Measurements from ENCODE around the gene SRP19.
"Not testable (repeated sequence)": the region's sequence is repeated elsewhere in the genome, so short reads cannot be mapped to it uniquely, and the experiment has no call there.

Gene SRP19

GRCh38 chr5:112849912-112850311, 11.2 kb upstream of the SRP19 start:
- no peak overlapping the region for H3K9ac ChIP-seq (ENCODE audit: low read length)
- H3K36me3 ChIP-seq (ENCODE audit: control insufficient read depth, insufficient read depth, low read length), result no peaks in the 10 kb centered on the region
- no peaks in the 10 kb centered on the region for H3K27me3 ChIP-seq (ENCODE audit: control insufficient read depth, insufficient read depth, low read length)
- no peaks in the 10 kb centered on the region for H3K4me1 ChIP-seq (ENCODE audit: control insufficient read depth, insufficient read depth, low read length)
- H3K27ac ChIP-seq (ENCODE audit: low read depth, low read length), result no peak overlapping the region
- H3K4me3 ChIP-seq (ENCODE audit: low read length), result no peak overlapping the region

DNA sequence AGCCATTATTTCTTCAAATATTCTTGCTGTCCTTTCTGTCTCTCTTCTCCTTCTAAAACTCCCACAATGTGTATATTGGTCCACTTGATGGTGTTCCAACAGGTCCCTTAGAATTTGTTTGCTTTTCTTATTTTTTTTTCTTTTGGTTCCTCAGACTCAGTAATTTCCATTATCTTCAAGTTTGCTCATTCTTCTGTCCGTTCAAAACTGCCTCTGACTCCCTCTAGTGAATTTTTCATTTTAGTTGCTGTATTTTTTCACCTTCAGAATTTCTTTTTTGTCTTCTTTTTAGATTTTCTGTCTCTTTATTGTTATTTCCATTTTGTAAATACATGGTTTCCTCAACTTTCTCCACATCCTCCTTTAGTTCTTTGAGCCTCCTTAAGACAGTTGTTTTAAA, 6.4 kb upstream of the SRP19 start:
- H3K36me3 ChIP-seq (ENCODE audit: control insufficient read depth, insufficient read depth, low read length), result no peaks in the 10 kb centered on the region
- no peak overlapping the region for H3K4me3 ChIP-seq (ENCODE audit: low read length)
- H3K4me1 ChIP-seq (ENCODE audit: control insufficient read depth, insufficient read depth, low read length), result no peaks in the 10 kb centered on the region
- H3K27me3 ChIP-seq (ENCODE audit: control insufficient read depth, insufficient read depth, low read length), result no peaks in the 10 kb centered on the region
- no peak overlapping the region for H3K27ac ChIP-seq (ENCODE audit: low read depth, low read length)
- H3K9ac ChIP-seq (ENCODE audit: low read length), result no peak overlapping the region

DNA sequence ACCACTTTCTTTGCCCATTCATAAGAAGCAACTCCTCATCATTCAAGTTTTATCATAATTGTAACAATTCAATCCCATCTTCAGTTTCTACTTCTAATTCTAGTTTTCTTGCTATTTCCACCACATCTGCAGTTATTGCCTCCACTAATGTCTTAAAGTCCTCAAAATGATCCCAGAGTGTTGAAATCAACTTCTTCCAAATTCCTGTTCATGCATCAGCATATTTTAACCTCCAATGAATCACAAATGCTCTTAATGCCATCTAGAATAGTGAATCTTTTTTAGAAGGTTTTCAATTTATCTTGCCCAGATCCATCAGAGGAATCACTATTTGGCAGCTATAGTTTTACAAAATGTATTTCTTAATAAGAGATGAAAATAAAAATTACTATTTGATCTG, 3.2 kb upstream of the SRP19 start:
- Histone ChIP-seq H3K36me3 (ENCODE audit: control insufficient read depth, insufficient read depth, low read length) (no peaks in the 10 kb centered on the region), H3K9ac (ENCODE audit: low read length) (no peak overlapping the region), H3K27me3 (ENCODE audit: control insufficient read depth, insufficient read depth, low read length) (no peaks in the 10 kb centered on the region), H3K4me1 (ENCODE audit: control insufficient read depth, insufficient read depth, low read length) (peaks cover 7% of the 10 kb centered on the region), H3K4me3 (ENCODE audit: low read length) (no peak overlapping the region), H3K27ac (ENCODE audit: low read depth, low read length) (no peak overlapping the region)

- H3K9ac ChIP-seq (ENCODE audit: low read length), result peak overlapping the region; percentile 6
- H3K27me3 ChIP-seq (ENCODE audit: control insufficient read depth, insufficient read depth, low read length); H3K4me1 ChIP-seq (ENCODE audit: control insufficient read depth, insufficient read depth, low read length); H3K36me3 ChIP-seq (ENCODE audit: control insufficient read depth, insufficient read depth, low read length): not testable (repeated sequence)
- peak overlapping the region; percentile 81 for H3K4me3 ChIP-seq (ENCODE audit: low read length)
- H3K27ac ChIP-seq (ENCODE audit: low read depth, low read length), result peak overlapping the region; percentile 61
Measured at GRCh38 chr5:112860571-112860928, 537 bp upstream of the SRP19 start.

DNA sequence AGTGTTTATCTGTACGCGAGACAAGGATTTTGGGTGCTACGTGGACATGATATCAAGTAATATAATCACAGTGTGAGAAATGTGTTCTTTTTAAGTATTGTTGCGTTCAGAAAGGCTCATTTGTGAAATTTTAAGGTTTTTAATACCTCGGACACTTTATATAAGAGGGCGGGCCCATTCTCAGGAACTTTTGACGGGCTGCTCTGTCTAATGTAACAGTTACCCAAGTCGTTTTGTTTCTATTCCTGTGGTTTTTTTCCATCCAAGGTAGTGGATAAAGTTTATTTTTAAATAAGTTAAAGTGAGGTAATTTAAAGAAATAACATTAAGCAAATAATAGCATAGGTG, 525 bp downstream of the SRP19 start:
- Histone ChIP-seq H3K9ac (ENCODE audit: low read length) (peak overlapping the region; percentile 60), H3K4me3 (ENCODE audit: low read length) (peak overlapping the region; percentile 81), H3K27me3 (ENCODE audit: control insufficient read depth, insufficient read depth, low read length) (no peaks in the 10 kb centered on the region), H3K36me3 (ENCODE audit: control insufficient read depth, insufficient read depth, low read length) (peaks cover 12% of the 10 kb centered on the region), H3K4me1 (ENCODE audit: control insufficient read depth, insufficient read depth, low read length) (peaks cover 7% of the 10 kb centered on the region), H3K27ac (ENCODE audit: low read depth, low read length) (peak overlapping the region; percentile 70)

GRCh38 chr5:112862085-112862484, 998 bp downstream of the SRP19 start:
- no peaks in the 10 kb centered on the region for H3K27me3 ChIP-seq (ENCODE audit: control insufficient read depth, insufficient read depth, low read length)
- H3K4me1 ChIP-seq (ENCODE audit: control insufficient read depth, insufficient read depth, low read length), result peaks cover 7% of the 10 kb centered on the region
- peak overlapping the region; percentile 81 for H3K4me3 ChIP-seq (ENCODE audit: low read length)
- H3K9ac ChIP-seq (ENCODE audit: low read length), result peak overlapping the region; percentile 60
- H3K27ac ChIP-seq (ENCODE audit: low read depth, low read length), result peak overlapping the region; percentile 70
- peaks cover 14% of the 10 kb centered on the region for H3K36me3 ChIP-seq (ENCODE audit: control insufficient read depth, insufficient read depth, low read length)

- no peak overlapping the region for H3K9ac ChIP-seq (ENCODE audit: low read length)
- peaks cover 7% of the 10 kb centered on the region for H3K4me1 ChIP-seq (ENCODE audit: control insufficient read depth, insufficient read depth, low read length)
- no peak overlapping the region for H3K27ac ChIP-seq (ENCODE audit: low read depth, low read length)
- H3K36me3 ChIP-seq (ENCODE audit: control insufficient read depth, insufficient read depth, low read length), result peaks cover 19% of the 10 kb centered on the region
- no peaks in the 10 kb centered on the region for H3K27me3 ChIP-seq (ENCODE audit: control insufficient read depth, insufficient read depth, low read length)
- H3K4me3 ChIP-seq (ENCODE audit: low read length), result no peak overlapping the region
Measured at GRCh38 chr5:112863549-112863948, 2.5 kb downstream of the SRP19 start.

DNA sequence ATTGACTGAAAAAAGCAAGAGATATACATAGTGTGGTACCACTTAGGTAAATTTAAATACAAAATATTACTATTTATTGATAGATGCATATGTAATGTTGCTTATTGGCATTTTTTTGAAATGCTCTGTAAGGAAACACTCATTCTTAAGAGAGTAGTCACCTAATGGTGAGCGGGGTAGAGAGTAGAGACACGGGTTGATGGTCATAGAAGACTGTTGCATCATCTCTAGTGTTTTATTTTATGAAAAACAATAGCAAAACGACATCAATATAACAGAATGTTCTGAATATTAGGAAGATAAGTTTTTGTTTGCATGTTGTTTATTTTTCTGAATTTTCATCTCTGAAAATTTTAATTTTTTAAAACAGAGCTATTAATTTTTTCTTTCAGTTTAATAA, 4.0 kb downstream of the SRP19 start:
- peaks cover 23% of the 10 kb centered on the region for H3K36me3 ChIP-seq (ENCODE audit: control insufficient read depth, insufficient read depth, low read length)
- peaks cover 7% of the 10 kb centered on the region for H3K4me1 ChIP-seq (ENCODE audit: control insufficient read depth, insufficient read depth, low read length)
- H3K9ac ChIP-seq (ENCODE audit: low read length), result no peak overlapping the region
- H3K27ac ChIP-seq (ENCODE audit: low read depth, low read length), result no peak overlapping the region
- no peaks in the 10 kb centered on the region for H3K27me3 ChIP-seq (ENCODE audit: control insufficient read depth, insufficient read depth, low read length)
- H3K4me3 ChIP-seq (ENCODE audit: low read length), result no peak overlapping the region

DNA sequence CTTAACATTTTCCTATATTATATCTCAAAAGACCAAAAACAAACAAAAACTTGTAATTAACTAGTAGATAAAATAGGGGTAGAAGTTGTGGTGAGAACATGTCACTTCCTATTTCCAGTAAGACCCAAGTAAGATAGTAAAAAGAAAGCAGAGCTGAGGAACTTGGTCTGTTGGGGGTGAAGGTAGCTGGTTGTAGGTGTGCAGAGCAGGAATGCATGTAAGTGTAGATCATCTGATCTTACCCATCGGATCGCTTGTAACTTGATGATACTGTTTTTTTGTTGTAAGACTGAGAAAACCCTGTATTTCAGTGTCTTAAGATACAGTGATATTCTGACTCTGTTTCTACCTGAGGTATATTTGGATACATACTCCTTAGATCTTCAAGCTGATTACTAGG, 5.7 kb downstream of the SRP19 start:
- Histone ChIP-seq H3K27ac (ENCODE audit: low read depth, low read length) (no peak overlapping the region), H3K27me3 (ENCODE audit: control insufficient read depth, insufficient read depth, low read length) (no peaks in the 10 kb centered on the region), H3K9ac (ENCODE audit: low read length) (no peak overlapping the region), H3K4me1 (ENCODE audit: control insufficient read depth, insufficient read depth, low read length) (peaks cover 7% of the 10 kb centered on the region), H3K4me3 (ENCODE audit: low read length) (no peak overlapping the region), H3K36me3 (ENCODE audit: control insufficient read depth, insufficient read depth, low read length) (peaks cover 27% of the 10 kb centered on the region)

DNA sequence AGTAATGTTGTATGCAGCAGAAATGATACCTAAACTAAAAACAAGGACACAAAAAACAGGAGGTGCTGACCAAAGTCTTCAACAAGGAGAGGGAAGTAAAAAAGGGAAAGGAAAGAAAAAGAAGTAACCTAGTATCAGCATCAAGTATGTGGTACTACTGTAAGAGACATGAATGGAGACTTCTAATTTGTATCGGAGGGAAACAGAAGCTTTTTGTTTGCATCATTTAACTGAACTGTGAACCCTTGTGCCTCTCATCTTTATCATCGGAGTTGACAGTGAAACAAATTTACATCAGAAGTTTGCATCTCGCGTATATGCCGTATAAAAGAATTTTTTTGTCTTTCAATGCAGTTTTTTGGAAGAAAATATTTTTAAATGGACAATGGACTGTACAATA, 6.3 kb downstream of the SRP19 start:
- peaks cover 27% of the 10 kb centered on the region for H3K36me3 ChIP-seq (ENCODE audit: control insufficient read depth, insufficient read depth, low read length)
- peaks cover 2% of the 10 kb centered on the region for H3K4me1 ChIP-seq (ENCODE audit: control insufficient read depth, insufficient read depth, low read length)
- H3K27me3 ChIP-seq (ENCODE audit: control insufficient read depth, insufficient read depth, low read length), result no peaks in the 10 kb centered on the region
- H3K27ac ChIP-seq (ENCODE audit: low read depth, low read length), result no peak overlapping the region
- H3K4me3 ChIP-seq (ENCODE audit: low read length), result no peak overlapping the region
- H3K9ac ChIP-seq (ENCODE audit: low read length), result no peak overlapping the region

DNA sequence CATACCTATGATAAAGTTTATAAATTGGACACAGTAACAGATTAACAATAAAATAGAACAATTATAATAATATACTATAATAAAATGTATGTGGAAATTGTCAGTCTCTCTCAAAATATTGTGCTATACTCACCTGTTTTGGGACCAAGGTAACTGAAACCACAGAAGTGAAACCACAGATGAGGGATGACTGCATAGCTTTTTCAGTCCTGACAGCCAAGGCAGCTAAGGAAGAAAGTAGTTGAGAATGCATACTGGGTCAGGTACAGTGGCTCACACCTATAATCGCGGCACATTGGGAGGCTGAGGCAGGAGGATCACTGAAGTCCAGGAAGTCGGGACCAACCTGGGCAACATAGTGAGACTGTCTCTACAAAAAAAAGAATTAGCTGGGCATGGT, 8.9 kb downstream of the SRP19 start:
- no peaks in the 10 kb centered on the region for H3K27me3 ChIP-seq (ENCODE audit: control insufficient read depth, insufficient read depth, low read length)
- no peak overlapping the region for H3K9ac ChIP-seq (ENCODE audit: low read length)
- H3K36me3 ChIP-seq (ENCODE audit: control insufficient read depth, insufficient read depth, low read length), result peaks cover 19% of the 10 kb centered on the region
- H3K4me1 ChIP-seq (ENCODE audit: control insufficient read depth, insufficient read depth, low read length), result no peaks in the 10 kb centered on the region
- H3K4me3 ChIP-seq (ENCODE audit: low read length), result no peak overlapping the region
- H3K27ac ChIP-seq (ENCODE audit: low read depth, low read length), result no peak overlapping the region

- no peaks in the 10 kb centered on the region for H3K27me3 ChIP-seq (ENCODE audit: control insufficient read depth, insufficient read depth, low read length)
- no peak overlapping the region for H3K27ac ChIP-seq (ENCODE audit: low read depth, low read length)
- H3K36me3 ChIP-seq (ENCODE audit: control insufficient read depth, insufficient read depth, low read length), result peaks cover 19% of the 10 kb centered on the region
- no peak overlapping the region for H3K4me3 ChIP-seq (ENCODE audit: low read length)
- no peak overlapping the region for H3K9ac ChIP-seq (ENCODE audit: low read length)
- H3K4me1 ChIP-seq (ENCODE audit: control insufficient read depth, insufficient read depth, low read length), result no peaks in the 10 kb centered on the region
Measured at GRCh38 chr5:112870966-112871365, 9.9 kb downstream of the SRP19 start.

DNA sequence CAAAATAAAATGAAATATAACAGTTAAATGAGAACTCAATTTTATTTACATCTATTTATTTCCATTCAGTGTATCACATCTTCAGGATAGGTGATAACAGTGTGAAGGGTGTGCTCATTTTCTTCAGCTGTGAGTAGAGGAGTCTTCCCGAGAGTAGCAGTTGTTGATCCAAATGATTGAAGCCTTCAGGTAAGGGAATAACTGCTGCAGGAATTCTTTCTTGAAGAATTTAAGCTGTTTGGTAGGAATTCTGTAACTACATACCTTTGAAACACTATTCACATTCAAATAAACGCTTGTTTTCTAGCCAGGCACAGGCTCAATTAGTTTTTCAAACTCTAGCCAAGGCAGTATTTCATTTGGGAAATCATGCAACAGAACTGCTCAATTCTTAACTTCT, 15.3 kb downstream of the SRP19 start:
- H3K27ac ChIP-seq (ENCODE audit: low read depth, low read length), result no peak overlapping the region
- peaks cover 10% of the 10 kb centered on the region for H3K36me3 ChIP-seq (ENCODE audit: control insufficient read depth, insufficient read depth, low read length)

DNA sequence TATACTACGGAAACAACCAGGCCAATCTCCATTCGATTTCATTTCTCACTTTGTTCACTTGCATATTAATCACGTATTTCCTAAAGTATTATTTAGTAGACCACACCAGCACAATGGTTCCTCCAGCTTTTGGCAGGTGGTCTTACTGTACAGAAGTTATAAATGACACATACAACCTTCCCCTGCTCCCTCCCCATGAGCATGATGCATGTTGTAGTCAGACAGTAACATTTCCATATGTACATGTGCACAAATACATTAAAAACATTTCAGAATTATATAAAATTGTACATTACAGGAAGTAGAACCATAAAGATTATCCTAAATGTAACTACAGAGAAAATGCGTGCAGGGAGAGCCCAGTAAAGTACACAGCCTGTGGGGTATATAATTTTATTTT, 17.0 kb downstream of the SRP19 start:
- Histone ChIP-seq H3K36me3 (ENCODE audit: control insufficient read depth, insufficient read depth, low read length) (peaks cover 10% of the 10 kb centered on the region), H3K27me3 (ENCODE audit: control insufficient read depth, insufficient read depth, low read length) (no peaks in the 10 kb centered on the region), H3K9ac (ENCODE audit: low read length) (no peak overlapping the region)

More for the DNA sequence above, 15.3 kb downstream of the SRP19 start:
- Histone ChIP-seq H3K4me1 (ENCODE audit: control insufficient read depth, insufficient read depth, low read length) (no peaks in the 10 kb centered on the region), H3K27me3 (ENCODE audit: control insufficient read depth, insufficient read depth, low read length) (no peaks in the 10 kb centered on the region), H3K4me3 (ENCODE audit: low read length) (no peak overlapping the region), H3K9ac (ENCODE audit: low read length) (no peak overlapping the region)

More for the DNA sequence above, 17.0 kb downstream of the SRP19 start:
- Histone ChIP-seq H3K27ac (ENCODE audit: low read depth, low read length) (no peak overlapping the region), H3K4me3 (ENCODE audit: low read length) (no peak overlapping the region), H3K4me1 (ENCODE audit: control insufficient read depth, insufficient read depth, low read length) (no peaks in the 10 kb centered on the region)
